SIG-M5 treated with dmso at 0.1 percent for 504 hours (cell line): ENCODE measurements around the gene LENG8.
"Not testable (repeated sequence)": the region's sequence is repeated elsewhere in the genome, so short reads cannot be mapped to it uniquely, and the experiment has no call there.

Source experiments
- DNase-seq: peaks from one replicate; lab custom pipeline; 2025; ENCODE audit not compliant: unreplicated experiment; lab: John Stamatoyannopoulos, UW

The LENG8 gene

GRCh38 chr19:54478677-54479266, 29.8 kb downstream of the LENG8 start:
- DNase-seq, result peak; percentile 41

GRCh38 chr19:54480051-54480450, 31.1 kb downstream of the LENG8 start:
- no peak for DNase-seq

- DNase-seq, result peak; percentile 55
These were observed 32.4 kb downstream of the LENG8 start for GRCh38 chr19:54481326-54481930.

- DNase-seq, result no peak
These were observed 33.9 kb downstream of the LENG8 start for GRCh38 chr19:54482889-54483288.

- no peak for DNase-seq
These were observed 35.5 kb downstream of the LENG8 start for GRCh38 chr19:54484451-54484850.

GRCh38 chr19:54485851-54486250, 36.9 kb downstream of the LENG8 start:
- DNase-seq, result no peak

- no peak for DNase-seq
These were observed 40.3 kb downstream of the LENG8 start for GRCh38 chr19:54489341-54489740.

- no peak for DNase-seq
These were observed 40.8 kb downstream of the LENG8 start for GRCh38 chr19:54489766-54490165.

GRCh38 chr19:54492568-54492967, 43.6 kb downstream of the LENG8 start:
- DNase-seq, result no peak

- not testable (repeated sequence) for DNase-seq
These were observed 44.1 kb downstream of the LENG8 start for GRCh38 chr19:54493056-54493455.

- no peak for DNase-seq
These were observed 45.1 kb downstream of the LENG8 start for GRCh38 chr19:54493967-54494585.

- not testable (repeated sequence) for DNase-seq
These were observed 46.3 kb downstream of the LENG8 start for GRCh38 chr19:54495284-54495683.

GRCh38 chr19:54497747-54498450, 48.9 kb downstream of the LENG8 start:
- DNase-seq, result not testable (repeated sequence)

GRCh38 chr19:54498451-54498772, 49.4 kb downstream of the LENG8 start:
- not testable (repeated sequence) for DNase-seq

- no peak for DNase-seq
These were observed 53.6 kb downstream of the LENG8 start, which contains the start of gene LAIR2 for GRCh38 chr19:54502518-54503048. TSS of gene LAIR2 (plus strand) at chr19:54502831. CDS start at chr19:54502919, 88 bp downstream.

GRCh38 chr19:54505542-54505941, 56.5 kb downstream of the LENG8 start:
- not testable (repeated sequence) for DNase-seq

GRCh38 chr19:54506079-54506478, 57.1 kb downstream of the LENG8 start:
- DNase-seq, result no peak

GRCh38 chr19:54507038-54507717, 58.2 kb downstream of the LENG8 start:
- DNase-seq, result not testable (repeated sequence)

- DNase-seq, result no peak
These were observed 58.8 kb downstream of the LENG8 start for GRCh38 chr19:54507824-54508223.

- DNase-seq, result not testable (repeated sequence)
These were observed 59.5 kb downstream of the LENG8 start for GRCh38 chr19:54508487-54508886.
